ENCODE data around the gene SLC44A4. TPM values are rescaled to one million over a fixed set of nuclear protein-coding genes. Genes with fewer than 3 reads are reported as not detected.

SLC44A4 gene
- total and polyA plus RNA-seq, 9 of the 15 experiments (the other 6 are each of a cell fraction or from before 2014, with no cell fraction given): 7.9 to 18.6 (median 11.2) TPM

GRCh38 chr6:31897612-31898382, 19.0 kb upstream of the SLC44A4 start, which contains the start of gene EHMT2 (continued):
- TF ChIP-seq STAT6 (CRISPR knock-in tag; IDR thresholded peaks at IDR 0.05): peak; percentile 63; the same call in 1 of the 2 replicates
- peak; percentile 93 for TF ChIP-seq TFE3 (CRISPR knock-in tag; IDR thresholded peaks at IDR 0.05)
- no peak for TF ChIP-seq ZZZ3 (IDR thresholded peaks at IDR 0.05)
- no peak for TF ChIP-seq SREBF1 (IDR thresholded peaks at IDR 0.05; ENCODE audit: borderline replicate concordance, low read depth, low read length)
- peak; percentile 75; the same call in 1 of the 2 replicates for TF ChIP-seq ATF6 (CRISPR knock-in tag; IDR thresholded peaks at IDR 0.05)
- TF ChIP-seq SUPT5H (IDR thresholded peaks at IDR 0.05): peak; percentile 70
- peak; percentile 65; the same call in 1 of the 2 replicates for TF ChIP-seq EP400 (IDR thresholded peaks at IDR 0.05)
- TF ChIP-seq SIN3A (IDR thresholded peaks at IDR 0.05; ENCODE audit: borderline replicate concordance in 2 of 2, control insufficient read depth in 1 of 2, low read depth in 2 of 2, low read length in 2 of 2): 0 out of 4 replicates have a peak, but pooled peaks of 1 of the 2 experiments have one; percentile 28
- TF ChIP-seq TSC22D4 (tag; IDR thresholded peaks at IDR 0.05): no peak
- no peak for TF ChIP-seq SRSF9 (IDR thresholded peaks at IDR 0.05; ENCODE audit: borderline replicate concordance, low read depth, low read length)
- no peak for TF ChIP-seq ZNF282 (CRISPR knock-in tag; IDR thresholded peaks at IDR 0.05)
- TF ChIP-seq L3MBTL2 (IDR thresholded peaks at IDR 0.05): peak; percentile 37; the same call in 1 of the 2 replicates
- no peak for TF ChIP-seq ZNF140 (CRISPR knock-in tag; IDR thresholded peaks at IDR 0.05)
- no peak; the same call in 1 of the 2 replicates for TF ChIP-seq ZBTB33 (CRISPR knock-in tag; IDR thresholded peaks at IDR 0.05)
- TF ChIP-seq MAZ (CRISPR knock-in tag; conservative IDR thresholded peaks at IDR 0.05 in 1 of 2, IDR thresholded peaks at IDR 0.05 in 1 of 2): peak; percentile 86 to 98
- no peak for TF ChIP-seq HLTF (IDR thresholded peaks at IDR 0.05)
- TF ChIP-seq POLR3A (IDR thresholded peaks at IDR 0.05; ENCODE audit: borderline replicate concordance, extremely low read depth, insufficient read depth, insufficient read length): no peak
- TF ChIP-seq FOSL1 (tag; conservative IDR thresholded peaks at IDR 0.05): no peak; the same call in 1 of the 2 replicates
- peak; percentile 9 for TF ChIP-seq MEIS2 (IDR thresholded peaks at IDR 0.05; ENCODE audit: partially characterized antibody)
